ENCODE results near the gene SCYGR4. TPM values are rescaled to one million over a fixed set of nuclear protein-coding genes. Genes with fewer than 3 reads are reported as not detected.

The SCYGR4 gene
- total and polyA plus RNA-seq, 9 of the 15 experiments (the other 6 are each of a cell fraction or from before 2014, with no cell fraction given) = 0.09 TPM; not detected in 8

DNA sequence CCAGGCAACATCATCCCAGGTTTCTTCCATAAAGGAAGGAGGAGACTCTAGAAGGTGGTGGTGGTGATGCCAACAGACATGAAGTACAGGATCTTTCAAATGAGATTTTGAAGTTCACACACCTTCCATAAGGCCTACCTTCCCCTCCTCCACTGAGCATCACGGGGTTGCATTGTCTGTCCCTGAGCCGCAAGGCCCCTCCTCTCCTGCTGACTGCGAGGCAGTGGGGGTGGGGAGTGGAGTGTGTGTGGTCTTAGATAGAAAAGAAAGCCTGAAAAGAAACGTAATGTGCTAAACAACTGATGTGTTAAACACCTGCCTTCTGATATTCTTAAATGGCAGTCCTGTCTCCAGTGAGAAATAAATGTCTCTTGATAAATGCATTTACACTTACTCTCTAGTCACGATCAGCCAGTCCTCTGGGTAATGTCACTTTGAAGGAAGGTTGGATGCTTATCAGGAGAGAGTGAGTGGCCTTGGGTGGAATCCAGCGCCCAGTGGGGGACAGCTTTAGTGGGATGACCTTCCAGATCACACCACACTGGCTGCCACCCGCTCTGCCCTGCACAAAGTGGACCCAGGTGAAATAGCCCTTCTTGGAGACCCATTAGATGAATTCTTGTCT, 43.8 kb downstream of the SCYGR4 start:
- H3K9me3 ChIP-seq (replicated peaks; ENCODE audit: control insufficient read depth, insufficient read depth, low read depth, low read length) = no peaks in the 10 kb centered on the region
- H4K20me1 ChIP-seq (replicated peaks; ENCODE audit: control insufficient read depth, insufficient read depth, low read length) = no peaks in the 10 kb centered on the region
- H3K9ac ChIP-seq (ENCODE audit: insufficient read depth in 1 of 2, low read depth in 2 of 2, low read length in 2 of 2) = no peak overlapping the region
- H2AFZ ChIP-seq (ENCODE audit: low read depth, low read length) = no peak overlapping the region
- CTCF ChIA-PET (ENCODE audit: low intra/inter-chr PET ratio) = no interaction called here
- DNase-seq (ENCODE audit: extremely low read depth in 1 of 4, low spot score in 3 of 4) (no peak), FAIRE-seq (no peak), ATAC-seq (no peak)
- no peaks in the 10 kb centered on the region for H3K4me1 ChIP-seq (replicated peaks in 1 of 2; ENCODE audit: control insufficient read depth in 2 of 2, insufficient read depth in 2 of 2, low read length in 2 of 2)
- 3% methylated on average over 5 of the region's 7 CpGs for WGBS (ENCODE audit: insufficient coverage, low coverage, missing lambda C conversion rate)
- no peaks in the 10 kb centered on the region for H3K36me3 ChIP-seq (ENCODE audit: control insufficient read depth, insufficient read depth, low read length)
- intact Hi-C loops (cut with micrococcal nuclease) = no loop called here
- TF ChIP-seq, protein P1, sequence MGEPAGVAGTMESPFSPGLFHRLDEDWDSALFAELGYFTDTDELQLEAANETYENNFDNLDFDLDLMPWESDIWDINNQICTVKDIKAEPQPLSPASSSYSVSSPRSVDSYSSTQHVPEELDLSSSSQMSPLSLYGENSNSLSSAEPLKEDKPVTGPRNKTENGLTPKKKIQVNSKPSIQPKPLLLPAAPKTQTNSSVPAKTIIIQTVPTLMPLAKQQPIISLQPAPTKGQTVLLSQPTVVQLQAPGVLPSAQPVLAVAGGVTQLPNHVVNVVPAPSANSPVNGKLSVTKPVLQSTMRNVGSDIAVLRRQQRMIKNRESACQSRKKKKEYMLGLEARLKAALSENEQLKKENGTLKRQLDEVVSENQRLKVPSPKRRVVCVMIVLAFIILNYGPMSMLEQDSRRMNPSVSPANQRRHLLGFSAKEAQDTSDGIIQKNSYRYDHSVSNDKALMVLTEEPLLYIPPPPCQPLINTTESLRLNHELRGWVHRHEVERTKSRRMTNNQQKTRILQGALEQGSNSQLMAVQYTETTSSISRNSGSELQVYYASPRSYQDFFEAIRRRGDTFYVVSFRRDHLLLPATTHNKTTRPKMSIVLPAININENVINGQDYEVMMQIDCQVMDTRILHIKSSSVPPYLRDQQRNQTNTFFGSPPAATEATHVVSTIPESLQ (CRISPR knock-in tag; IDR thresholded peaks at IDR 0.05) = no peak
- TF ChIP-seq ZNF146 (CRISPR knock-in tag; IDR thresholded peaks at IDR 0.05; ENCODE audit: unreplicated experiment) (no peak), TSC22D4 (tag; IDR thresholded peaks at IDR 0.05) (no peak), GABPA (tag; conservative IDR thresholded peaks at IDR 0.05; ENCODE audit: low read depth) (no peak)
- H3K27me3 ChIP-seq (ENCODE audit: control insufficient read depth in 2 of 2, insufficient read depth in 2 of 2, low read length in 2 of 2) = no peaks in the 10 kb centered on the region
- H3K27ac ChIP-seq (ENCODE audit: extremely low read depth, low read depth, low read length) = no peak overlapping the region
- POLR2A ChIA-PET = no interaction called here
- H3K79me2 ChIP-seq (ENCODE audit: control insufficient read depth, insufficient read depth, low read length) = no peaks in the 10 kb centered on the region
- H3K9me1 ChIP-seq (ENCODE audit: control insufficient read depth, insufficient read depth, low read length) = no peaks in the 10 kb centered on the region
- H3K4me2 ChIP-seq (ENCODE audit: insufficient read depth, low read length) = no peak overlapping the region
- no peak overlapping the region for H3K4me3 ChIP-seq
- in situ Hi-C loops (cut with MboI) = no loop called here
- BruUV-seq (replicated peaks) = no TSS peak

All from K562 (cell line).